ENCODE results near the gene SERPINH1.
"Not testable (repeated sequence)": the region's sequence is repeated elsewhere in the genome, so short reads cannot be mapped to it uniquely, and the experiment has no call there.

SERPINH1 gene

GRCh38 chr11:75578977-75579376 lies 16.9 kb downstream of the SERPINH1 start:
- no peak for DNase-seq

GRCh38 chr11:75579841-75580240 lies 17.8 kb downstream of the SERPINH1 start:
- no peak for DNase-seq

GRCh38 chr11:75582506-75582894 lies 20.4 kb downstream of the SERPINH1 start:
- no peak for DNase-seq

- peak; percentile 40 for DNase-seq
Observed at GRCh38 chr11:75582895-75583717, 21.1 kb downstream of the SERPINH1 start.

GRCh38 chr11:75583718-75584658 lies 21.9 kb downstream of the SERPINH1 start:
- DNase-seq, result peak; percentile 71

GRCh38 chr11:75584659-75585292 lies 22.7 kb downstream of the SERPINH1 start:
- not testable (repeated sequence) for DNase-seq

GRCh38 chr11:75585293-75585670 lies 23.2 kb downstream of the SERPINH1 start:
- no peak for DNase-seq

- DNase-seq, result no peak
Observed at GRCh38 chr11:75586395-75586794, 24.3 kb downstream of the SERPINH1 start.

GRCh38 chr11:75588051-75588481 lies 26.0 kb downstream of the SERPINH1 start:
- no peak for DNase-seq

GRCh38 chr11:75589051-75589450 lies 27.0 kb downstream of the SERPINH1 start:
- no peak for DNase-seq

- no peak for DNase-seq
Observed at GRCh38 chr11:75589933-75590332, 27.9 kb downstream of the SERPINH1 start.

- DNase-seq, result no peak
Observed at GRCh38 chr11:75591371-75591770, 29.3 kb downstream of the SERPINH1 start.

GRCh38 chr11:75591966-75592365 lies 29.9 kb downstream of the SERPINH1 start:
- DNase-seq, result no peak

- no peak for DNase-seq
Observed at GRCh38 chr11:75592715-75593114, 30.7 kb downstream of the SERPINH1 start.

- no peak for DNase-seq
Observed at GRCh38 chr11:75593286-75593915, 31.3 kb downstream of the SERPINH1 start.

- DNase-seq, result no peak
Observed at GRCh38 chr11:75594211-75594610, 32.2 kb downstream of the SERPINH1 start.

- no peak for DNase-seq
Observed at GRCh38 chr11:75595429-75595828, 33.4 kb downstream of the SERPINH1 start.

- DNase-seq, result no peak
Observed at GRCh38 chr11:75596914-75597313, 34.9 kb downstream of the SERPINH1 start.

- peak; percentile 13 for DNase-seq
Observed at GRCh38 chr11:75597636-75598035, 35.6 kb downstream of the SERPINH1 start.

- DNase-seq, result no peak
Observed at GRCh38 chr11:75598264-75598663, 36.2 kb downstream of the SERPINH1 start.

GRCh38 chr11:75598900-75599299 lies 36.8 kb downstream of the SERPINH1 start:
- DNase-seq, result no peak

GRCh38 chr11:75600356-75600755 lies 38.3 kb downstream of the SERPINH1 start:
- DNase-seq, result no peak

- DNase-seq, result no peak
Observed at GRCh38 chr11:75601494-75601893, 39.4 kb downstream of the SERPINH1 start.
